ENCODE measurements around the gene GRAMD4. TPM values are rescaled to one million over a fixed set of nuclear protein-coding genes. Genes with fewer than 3 reads are reported as not detected.

Gene GRAMD4
- total and polyA plus RNA-seq, 7 donors = 11.3 to 39.3 (median 17.8) TPM

DNA sequence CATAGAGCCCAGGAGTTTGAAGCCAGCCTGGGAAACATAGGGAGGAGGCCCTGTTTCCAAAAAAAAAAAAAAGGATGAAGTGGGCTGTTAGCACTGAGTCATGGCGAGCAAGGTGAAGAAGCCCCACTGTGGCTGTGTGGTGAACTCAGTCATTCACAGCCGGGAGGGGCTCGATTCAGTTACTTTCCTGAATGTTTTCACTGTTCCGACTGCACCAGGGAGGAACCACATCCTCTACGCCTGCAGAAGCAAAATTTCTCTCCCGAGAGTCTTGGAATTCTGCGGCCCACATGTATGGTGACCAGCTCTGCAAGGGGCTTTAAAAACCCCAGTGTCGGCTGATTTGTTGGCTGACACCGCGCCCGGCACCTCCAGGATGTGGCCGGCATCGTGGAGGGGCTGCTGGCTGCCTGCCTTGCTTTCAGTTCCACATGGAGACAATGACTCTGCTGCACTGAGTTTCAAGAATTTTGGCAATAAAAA, 27.8 kb upstream of the GRAMD4 start:
- Histone ChIP-seq H3K27ac (peak overlapping the region; percentile 36), H3K4me1 (peaks cover 36% of the 10 kb centered on the region), H3K27me3 (ENCODE audit: insufficient read depth in 3 of 3, low read length in 2 of 3) (no peaks in the 10 kb centered on the region), H3K4me3 (peak overlapping the region; percentile 4), H3K36me3 (ENCODE audit: insufficient read depth in 1 of 2, low read depth in 1 of 2) (no peaks in the 10 kb centered on the region), H3K9me3 (no peaks in the 10 kb centered on the region)
- DNase-seq = peak in 1 of 2 donors; percentile 56
- TF ChIP-seq, protein P1, sequence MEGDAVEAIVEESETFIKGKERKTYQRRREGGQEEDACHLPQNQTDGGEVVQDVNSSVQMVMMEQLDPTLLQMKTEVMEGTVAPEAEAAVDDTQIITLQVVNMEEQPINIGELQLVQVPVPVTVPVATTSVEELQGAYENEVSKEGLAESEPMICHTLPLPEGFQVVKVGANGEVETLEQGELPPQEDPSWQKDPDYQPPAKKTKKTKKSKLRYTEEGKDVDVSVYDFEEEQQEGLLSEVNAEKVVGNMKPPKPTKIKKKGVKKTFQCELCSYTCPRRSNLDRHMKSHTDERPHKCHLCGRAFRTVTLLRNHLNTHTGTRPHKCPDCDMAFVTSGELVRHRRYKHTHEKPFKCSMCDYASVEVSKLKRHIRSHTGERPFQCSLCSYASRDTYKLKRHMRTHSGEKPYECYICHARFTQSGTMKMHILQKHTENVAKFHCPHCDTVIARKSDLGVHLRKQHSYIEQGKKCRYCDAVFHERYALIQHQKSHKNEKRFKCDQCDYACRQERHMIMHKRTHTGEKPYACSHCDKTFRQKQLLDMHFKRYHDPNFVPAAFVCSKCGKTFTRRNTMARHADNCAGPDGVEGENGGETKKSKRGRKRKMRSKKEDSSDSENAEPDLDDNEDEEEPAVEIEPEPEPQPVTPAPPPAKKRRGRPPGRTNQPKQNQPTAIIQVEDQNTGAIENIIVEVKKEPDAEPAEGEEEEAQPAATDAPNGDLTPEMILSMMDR (IDR thresholded peaks at IDR 0.05) = no peak
- intact Hi-C loops (cut with DNase I) = no loop called here
- ATAC-seq = no peak
- WGBS, 3 donors = 47 to 56% (median 52%) methylated on average over 13 of the region's 13 CpGs

DNA sequence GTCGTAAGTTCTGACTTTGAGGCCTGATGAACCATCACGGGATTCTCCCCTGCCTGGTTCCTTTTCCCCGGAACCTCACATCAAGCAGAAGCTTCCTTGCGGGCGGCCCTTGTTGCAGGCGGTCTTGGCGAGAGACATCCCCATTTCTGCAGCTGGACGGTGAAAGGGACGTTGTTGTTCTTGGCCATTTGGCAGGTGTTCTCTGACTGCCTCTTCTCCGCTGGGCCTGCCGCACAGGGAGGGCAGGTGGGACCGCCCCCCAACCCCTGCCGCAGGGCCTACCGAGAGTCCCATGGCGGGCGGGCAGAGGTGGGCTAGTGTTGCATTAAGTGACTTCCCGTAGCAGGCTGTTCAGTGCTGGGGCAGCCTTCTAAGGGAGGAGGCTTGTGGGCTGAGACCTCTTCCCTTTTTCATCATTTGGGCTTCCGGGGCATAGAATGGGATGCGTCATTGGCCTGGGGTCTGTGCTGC, 26.9 kb upstream of the GRAMD4 start:
- H3K4me3 ChIP-seq = no peak overlapping the region
- ATAC-seq (no peak), DNase-seq (no peak)

DNA sequence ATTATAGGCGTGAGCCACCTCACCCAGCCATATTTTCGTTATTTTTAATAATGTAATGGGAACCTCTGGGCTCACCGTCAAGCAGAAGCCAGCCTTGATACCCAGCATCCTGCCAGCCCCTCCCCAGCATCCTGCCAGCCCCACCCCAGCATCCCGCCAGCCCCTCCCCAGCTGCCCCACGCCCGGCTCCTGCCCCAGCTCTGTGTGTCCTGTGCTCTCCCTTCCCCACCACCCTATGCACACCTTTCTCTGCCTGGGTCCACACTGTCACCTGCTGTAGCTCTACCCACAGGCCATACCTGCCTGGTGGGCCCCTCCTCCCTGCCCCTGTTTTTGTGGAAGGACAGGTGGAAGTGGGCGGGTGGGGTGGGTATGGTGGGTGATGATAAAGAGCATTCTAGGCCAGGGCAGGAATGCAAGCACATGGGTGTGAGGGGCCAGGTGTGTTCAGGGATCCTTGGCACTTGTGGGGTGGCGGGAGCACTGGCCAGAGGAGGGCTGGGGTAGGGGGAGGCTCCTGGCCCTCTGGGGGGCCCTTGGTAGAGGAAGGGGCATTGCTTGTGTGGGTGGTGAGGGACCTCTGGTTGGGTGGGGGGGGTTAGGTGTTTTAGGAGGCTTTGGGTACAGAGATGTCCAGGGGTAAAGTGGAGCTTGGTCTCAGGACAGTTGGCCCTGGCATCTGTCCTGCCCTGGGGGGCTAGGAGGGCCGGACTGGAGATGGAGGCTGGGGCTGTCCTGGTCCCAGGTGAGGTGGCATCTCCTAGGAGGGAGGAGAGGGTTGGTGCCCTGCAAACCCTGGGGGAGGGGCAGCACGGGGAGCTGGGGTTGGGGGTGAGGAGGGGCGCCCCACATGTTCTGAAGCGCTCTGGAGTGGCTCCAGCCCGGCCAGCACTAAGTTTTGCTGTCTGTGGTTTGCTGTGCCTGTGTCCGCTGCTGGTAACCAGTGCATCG, 25.9 kb upstream of the GRAMD4 start:
- H3K4me3 ChIP-seq = no peak overlapping the region
- H3K27me3 ChIP-seq (ENCODE audit: insufficient read depth in 3 of 3, low read length in 2 of 3) = no peaks in the 10 kb centered on the region
- TF ChIP-seq, protein P1 (IDR thresholded peaks at IDR 0.05) = no peak
- DNase-seq (no peak), ATAC-seq (no peak)
- no peaks in the 10 kb centered on the region for H3K9me3 ChIP-seq
- H3K27ac ChIP-seq = no peak overlapping the region
- intact Hi-C loops (cut with DNase I) = no loop called here
- WGBS, 3 donors = 89 to 93% (median 90%) methylated on average over 15 of the region's 15 CpGs
- peaks cover 36% of the 10 kb centered on the region for H3K4me1 ChIP-seq
- H3K36me3 ChIP-seq (ENCODE audit: insufficient read depth in 1 of 2, low read depth in 1 of 2) = no peaks in the 10 kb centered on the region

More for the DNA sequence above, 26.9 kb upstream of the GRAMD4 start:
- intact Hi-C loops (cut with DNase I) = no loop called here
- H3K27me3 ChIP-seq (ENCODE audit: insufficient read depth in 3 of 3, low read length in 2 of 3) = no peaks in the 10 kb centered on the region
- peak overlapping the region; percentile 38 for H3K27ac ChIP-seq
- TF ChIP-seq, protein P1 (IDR thresholded peaks at IDR 0.05) = no peak
- no peaks in the 10 kb centered on the region for H3K9me3 ChIP-seq
- 76 to 89% (median 84%) methylated on average over 19 of the region's 19 CpGs for WGBS, 3 donors
- peaks cover 36% of the 10 kb centered on the region for H3K4me1 ChIP-seq
- no peaks in the 10 kb centered on the region for H3K36me3 ChIP-seq (ENCODE audit: insufficient read depth in 1 of 2, low read depth in 1 of 2)

DNA sequence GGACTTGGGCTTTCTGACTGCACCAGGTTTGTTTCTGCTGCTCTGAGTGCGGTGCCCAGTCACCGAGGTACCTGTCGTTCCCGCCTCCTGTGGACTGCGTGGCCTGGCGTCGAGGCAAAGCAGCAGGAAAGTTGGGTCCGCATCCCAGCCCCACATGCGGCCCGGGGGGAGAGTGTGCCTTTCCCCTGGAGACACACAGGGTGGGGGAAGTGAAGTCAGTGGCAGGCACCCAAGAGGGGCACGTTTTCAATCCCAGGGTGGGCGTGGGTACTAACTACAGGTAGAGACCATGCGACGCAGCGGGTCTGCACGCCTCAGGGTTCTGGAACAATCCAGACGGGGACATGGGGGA, 25.3 kb upstream of the GRAMD4 start:
- intact Hi-C loops (cut with DNase I) = loop anchor here (5.0 kb wide), 2 partner anchors 37 to 42 kb away; no protein-coding TSS in a partner anchor
- 93 to 95% (median 93%) methylated on average over 17 of the region's 17 CpGs for WGBS, 3 donors
- H3K9me3 ChIP-seq = no peaks in the 10 kb centered on the region
- H3K4me3 ChIP-seq = no peak overlapping the region
- TF ChIP-seq, protein P1 (IDR thresholded peaks at IDR 0.05) = no peak
- H3K27me3 ChIP-seq (ENCODE audit: insufficient read depth in 3 of 3, low read length in 2 of 3) = no peaks in the 10 kb centered on the region
- ATAC-seq = no peak
- peaks cover 30% of the 10 kb centered on the region for H3K4me1 ChIP-seq
- H3K27ac ChIP-seq = no peak overlapping the region
- DNase-seq = no peak
- no peaks in the 10 kb centered on the region for H3K36me3 ChIP-seq (ENCODE audit: insufficient read depth in 1 of 2, low read depth in 1 of 2)
